IMR-90 (cell line): ENCODE results near the gene TMEM135.

Experiments
- BHLHE40 ChIP-seq: fragments of 150-350 bp; IDR thresholded peaks from 2 replicates; pipeline ENCODE4 v1.6.1; 2016; ENCODE audit warnings: mild to moderate bottlenecking, low read depth, low read length
- MXI1 ChIP-seq: IDR thresholded peaks from 2 replicates; pipeline ENCODE4 v1.6.1; 2012; ENCODE audit warnings: low read depth, mild to moderate bottlenecking, low read length, moderate library complexity, borderline replicate concordance

GRCh38 chr11:86988351-86988881 lies 49.3 kb upstream of the TMEM135 start:
- TF ChIP-seq BHLHE40 (no peak), MXI1 (no peak)
